ENCODE data around the gene BAG3.
"Not testable (repeated sequence)": the region's sequence is repeated elsewhere in the genome, so short reads cannot be mapped to it uniquely, and the experiment has no call there.

BAG3 gene

GRCh38 chr10:119650692-119651513, at the start of gene BAG3:
TSS of gene BAG3 (plus strand) at chr10:119651380. CDS start at chr10:119651676, 296 bp downstream.
- peak; percentile 81 to 85 for DNase-seq

- peak in 1 of 2 donors; percentile 48 for DNase-seq
These were observed 48.7 kb upstream of the BAG3 start for GRCh38 chr10:119602241-119603095.

GRCh38 chr10:119604468-119604867, 46.7 kb upstream of the BAG3 start:
- no peak for DNase-seq

- DNase-seq, result peak; percentile 26 to 40
These were observed 42.6 kb upstream of the BAG3 start for GRCh38 chr10:119608316-119609155.

- no peak for DNase-seq
These were observed 41.7 kb upstream of the BAG3 start for GRCh38 chr10:119609516-119609915.

- DNase-seq, result no peak
These were observed 39.7 kb upstream of the BAG3 start for GRCh38 chr10:119611433-119611832.

- no peak for DNase-seq
These were observed 37.4 kb upstream of the BAG3 start for GRCh38 chr10:119613741-119614140.

- no peak for DNase-seq
These were observed 36.5 kb upstream of the BAG3 start for GRCh38 chr10:119614686-119615085.

- DNase-seq, result no peak
These were observed 34.2 kb upstream of the BAG3 start for GRCh38 chr10:119616882-119617570.

GRCh38 chr10:119619215-119619614, 32.0 kb upstream of the BAG3 start:
- no peak for DNase-seq

- DNase-seq, result not testable (repeated sequence)
These were observed 31.4 kb upstream of the BAG3 start for GRCh38 chr10:119619811-119620210.

- DNase-seq, result no peak
These were observed 30.7 kb upstream of the BAG3 start for GRCh38 chr10:119620241-119621077.

GRCh38 chr10:119621078-119621384, 30.1 kb upstream of the BAG3 start:
- DNase-seq, result no peak

- DNase-seq, result no peak
These were observed 25.5 kb upstream of the BAG3 start for GRCh38 chr10:119625570-119626280.

GRCh38 chr10:119630300-119630699, 20.9 kb upstream of the BAG3 start:
- DNase-seq, result no peak

GRCh38 chr10:119633538-119634218, 17.5 kb upstream of the BAG3 start:
- DNase-seq, result no peak

- no peak for DNase-seq
These were observed 17.0 kb upstream of the BAG3 start for GRCh38 chr10:119634219-119634544.

- DNase-seq, result no peak
These were observed 13.5 kb upstream of the BAG3 start for GRCh38 chr10:119637631-119638030.

GRCh38 chr10:119638982-119639381, 12.2 kb upstream of the BAG3 start:
- no peak for DNase-seq

GRCh38 chr10:119640384-119640783, 10.8 kb upstream of the BAG3 start:
- DNase-seq, result no peak
